A549 (cell line): ENCODE results near the gene CDY2B.
"Not testable (repeated sequence)": the region's sequence is repeated elsewhere in the genome, so short reads cannot be mapped to it uniquely, and the experiment has no call there.

ENCODE experiments used
- NR3C1 ChIP-seq: fragments of >200 bp; sonication (Bioruptor Twin); formaldehyde crosslinking; IDR thresholded peaks from 3 replicates; pipeline ENCODE4 v1.6.1; 2017
- RAD21 ChIP-seq, 2 experiments: fragments of >200 bp in 1 of 2; sonication (Bioruptor Twin) in 1 of 2; formaldehyde crosslinking in 1 of 2; IDR thresholded peaks in 1 of 2; conservative IDR thresholded peaks in 1 of 2; 2 replicates in 1 of 2; 3 replicates in 1 of 2; pipeline ENCODE4 v1.6.1; 2012 to 2018; ENCODE audit warnings: inconsistent platforms in 1 of 2
- TF ChIP-seq, protein P1 (sequence below): fragments of >200 bp; sonication (Bioruptor Twin); formaldehyde crosslinking; IDR thresholded peaks from 3 replicates; pipeline ENCODE4 v1.5.1; 2016
- TF ChIP-seq, protein P2 (sequence below): fragments of 450-650 bp; IDR thresholded peaks from 2 replicates; pipeline ENCODE4 v1.6.1; 2014; ENCODE audit warnings: antibody characterized with exemption
- TF ChIP-seq, protein P3 (sequence below): IDR thresholded peaks from 2 replicates; pipeline ENCODE4 v1.6.1; 2012

DNA sequence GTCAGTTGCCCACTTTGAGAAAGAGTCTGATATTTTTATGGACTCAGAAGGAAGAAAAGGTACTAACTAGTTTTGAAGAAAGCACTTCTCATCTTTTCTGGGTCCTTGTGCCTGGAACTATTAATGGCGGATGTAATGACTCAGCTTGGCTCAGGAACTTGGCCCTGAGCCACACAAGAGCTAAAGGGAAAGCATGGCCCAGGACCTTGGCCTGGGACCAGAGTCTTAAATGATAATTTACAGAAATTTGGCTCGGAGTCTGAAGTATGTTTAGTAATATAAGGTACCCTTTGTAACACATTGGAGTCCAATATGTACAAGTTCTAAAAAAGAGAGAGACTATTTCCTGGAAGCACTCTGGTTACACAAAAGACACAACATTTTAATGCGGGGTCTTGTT is 4.6 kb downstream of the CDY2B start:
- TF ChIP-seq, protein P1, sequence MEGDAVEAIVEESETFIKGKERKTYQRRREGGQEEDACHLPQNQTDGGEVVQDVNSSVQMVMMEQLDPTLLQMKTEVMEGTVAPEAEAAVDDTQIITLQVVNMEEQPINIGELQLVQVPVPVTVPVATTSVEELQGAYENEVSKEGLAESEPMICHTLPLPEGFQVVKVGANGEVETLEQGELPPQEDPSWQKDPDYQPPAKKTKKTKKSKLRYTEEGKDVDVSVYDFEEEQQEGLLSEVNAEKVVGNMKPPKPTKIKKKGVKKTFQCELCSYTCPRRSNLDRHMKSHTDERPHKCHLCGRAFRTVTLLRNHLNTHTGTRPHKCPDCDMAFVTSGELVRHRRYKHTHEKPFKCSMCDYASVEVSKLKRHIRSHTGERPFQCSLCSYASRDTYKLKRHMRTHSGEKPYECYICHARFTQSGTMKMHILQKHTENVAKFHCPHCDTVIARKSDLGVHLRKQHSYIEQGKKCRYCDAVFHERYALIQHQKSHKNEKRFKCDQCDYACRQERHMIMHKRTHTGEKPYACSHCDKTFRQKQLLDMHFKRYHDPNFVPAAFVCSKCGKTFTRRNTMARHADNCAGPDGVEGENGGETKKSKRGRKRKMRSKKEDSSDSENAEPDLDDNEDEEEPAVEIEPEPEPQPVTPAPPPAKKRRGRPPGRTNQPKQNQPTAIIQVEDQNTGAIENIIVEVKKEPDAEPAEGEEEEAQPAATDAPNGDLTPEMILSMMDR, result not testable (repeated sequence)
- not testable (repeated sequence) for TF ChIP-seq RAD21 (conservative IDR thresholded peaks at IDR 0.05 in 1 of 2, IDR thresholded peaks at IDR 0.05 in 1 of 2); NR3C1
- TF ChIP-seq, protein P2, sequence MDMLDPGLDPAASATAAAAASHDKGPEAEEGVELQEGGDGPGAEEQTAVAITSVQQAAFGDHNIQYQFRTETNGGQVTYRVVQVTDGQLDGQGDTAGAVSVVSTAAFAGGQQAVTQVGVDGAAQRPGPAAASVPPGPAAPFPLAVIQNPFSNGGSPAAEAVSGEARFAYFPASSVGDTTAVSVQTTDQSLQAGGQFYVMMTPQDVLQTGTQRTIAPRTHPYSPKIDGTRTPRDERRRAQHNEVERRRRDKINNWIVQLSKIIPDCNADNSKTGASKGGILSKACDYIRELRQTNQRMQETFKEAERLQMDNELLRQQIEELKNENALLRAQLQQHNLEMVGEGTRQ, result not testable (repeated sequence)
- TF ChIP-seq, protein P3, sequence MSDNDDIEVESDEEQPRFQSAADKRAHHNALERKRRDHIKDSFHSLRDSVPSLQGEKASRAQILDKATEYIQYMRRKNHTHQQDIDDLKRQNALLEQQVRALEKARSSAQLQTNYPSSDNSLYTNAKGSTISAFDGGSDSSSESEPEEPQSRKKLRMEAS, result not testable (repeated sequence)
